GM18498 (cell line): Measurements from ENCODE around the gene ASCC1.

Experiments used
- ATAC-seq: cut with Tn5 transposase; IDR thresholded peaks from one replicate; pipeline ENCODE4 v1.9.1; 2021; ENCODE audit warnings: mild to moderate bottlenecking, moderate library complexity; ENCODE audit not compliant: unreplicated experiment

Gene ASCC1, protein sequence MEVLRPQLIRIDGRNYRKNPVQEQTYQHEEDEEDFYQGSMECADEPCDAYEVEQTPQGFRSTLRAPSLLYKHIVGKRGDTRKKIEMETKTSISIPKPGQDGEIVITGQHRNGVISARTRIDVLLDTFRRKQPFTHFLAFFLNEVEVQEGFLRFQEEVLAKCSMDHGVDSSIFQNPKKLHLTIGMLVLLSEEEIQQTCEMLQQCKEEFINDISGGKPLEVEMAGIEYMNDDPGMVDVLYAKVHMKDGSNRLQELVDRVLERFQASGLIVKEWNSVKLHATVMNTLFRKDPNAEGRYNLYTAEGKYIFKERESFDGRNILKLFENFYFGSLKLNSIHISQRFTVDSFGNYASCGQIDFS

DNA sequence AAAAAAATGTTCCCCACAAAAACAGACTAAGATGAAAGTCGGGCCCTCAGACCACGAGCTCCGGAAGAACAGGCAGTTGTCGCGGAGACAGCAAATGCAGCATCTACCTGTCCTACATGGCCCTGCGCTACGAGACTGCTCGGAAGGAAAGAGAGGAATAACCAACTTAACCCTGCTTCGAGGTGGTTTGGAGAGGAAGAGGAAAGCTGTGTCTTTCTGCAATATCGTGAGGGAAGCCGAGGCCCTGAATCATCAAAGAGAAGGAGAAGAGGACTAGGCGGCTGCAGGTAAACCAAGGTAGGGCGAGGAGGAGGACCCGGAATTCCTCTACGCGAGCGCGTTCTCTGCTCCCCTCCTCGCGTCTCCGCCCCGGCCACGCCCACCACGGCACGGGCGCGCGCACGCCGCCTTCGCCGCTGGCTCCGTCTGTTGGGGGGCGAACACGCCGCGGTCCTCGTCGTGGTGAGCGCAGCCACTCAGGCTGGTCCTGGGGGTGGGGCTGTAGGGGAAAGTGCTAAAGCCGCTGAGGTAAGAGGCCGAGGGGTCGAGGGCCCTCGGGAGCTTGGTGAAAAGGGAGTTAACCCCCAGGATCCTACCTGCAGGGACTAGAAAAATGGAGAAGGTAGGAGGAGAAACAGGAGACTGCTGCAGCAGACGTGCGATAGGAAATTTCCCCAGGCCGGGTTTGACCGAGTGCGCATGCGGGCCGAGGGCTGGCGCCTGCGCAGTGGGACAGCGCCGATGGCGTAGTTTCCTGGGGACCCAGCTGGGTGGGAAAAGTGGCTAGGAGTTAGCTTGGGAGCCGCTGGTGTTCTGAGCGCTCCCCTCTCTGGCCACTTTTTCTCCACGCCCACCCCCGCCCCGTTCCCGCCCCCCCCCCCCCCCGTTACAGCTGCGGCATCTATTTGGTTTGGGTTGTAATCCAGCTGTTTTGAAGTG, at the start of gene ASCC1, which contains the start of gene ANAPC16:
Gene ASCC1 (minus strand): TSS at position 666 of the 939 bp plus-strand sequence. CDS start 2,978 bp downstream, outside the sequence.
Gene ANAPC16 (plus strand): TSS at position 402 of the 939 bp plus-strand sequence. CDS start 7,903 bp downstream, outside the sequence.
- peak; percentile 85 for ATAC-seq

DNA sequence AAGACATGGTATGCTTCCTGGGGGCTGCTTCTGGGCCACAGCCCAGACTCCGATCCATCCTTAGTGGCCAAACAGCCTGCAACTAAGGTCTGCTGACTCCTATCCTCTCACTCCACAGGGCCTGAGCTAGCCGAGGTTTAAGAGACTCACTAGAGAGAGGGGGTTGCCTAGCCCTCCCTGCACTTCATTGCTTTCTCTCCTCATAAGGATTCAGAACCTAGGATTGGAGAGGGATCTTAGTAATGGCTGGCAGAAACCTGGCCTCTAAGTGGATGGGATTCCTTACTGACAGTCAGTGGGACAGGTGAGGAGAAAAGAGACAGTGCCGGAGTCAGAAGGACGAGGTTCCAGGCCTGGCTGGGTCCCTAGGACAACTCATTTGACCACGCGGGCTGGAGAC, 49.4 kb upstream of the ASCC1 start:
- no peak for ATAC-seq

DNA sequence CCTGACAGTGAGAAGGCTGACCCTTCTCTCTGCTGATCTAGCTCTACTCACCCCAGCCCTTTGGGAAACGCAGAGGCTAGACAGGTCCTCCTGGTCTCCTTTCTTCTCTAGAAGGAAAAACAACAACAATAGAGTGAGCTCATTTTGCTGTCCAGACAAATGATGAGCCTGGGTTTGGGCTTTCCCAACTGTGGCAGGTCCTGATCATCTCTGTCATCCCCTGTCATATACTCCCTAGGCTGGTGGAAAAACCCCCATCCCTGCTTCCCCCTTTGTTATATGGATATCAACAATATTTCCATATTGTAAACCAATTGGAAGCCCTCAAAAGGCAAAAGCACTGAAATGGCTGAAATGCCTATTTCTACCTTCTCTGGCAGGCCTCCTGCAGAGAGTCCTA, 48.5 kb upstream of the ASCC1 start:
- no peak for ATAC-seq

DNA sequence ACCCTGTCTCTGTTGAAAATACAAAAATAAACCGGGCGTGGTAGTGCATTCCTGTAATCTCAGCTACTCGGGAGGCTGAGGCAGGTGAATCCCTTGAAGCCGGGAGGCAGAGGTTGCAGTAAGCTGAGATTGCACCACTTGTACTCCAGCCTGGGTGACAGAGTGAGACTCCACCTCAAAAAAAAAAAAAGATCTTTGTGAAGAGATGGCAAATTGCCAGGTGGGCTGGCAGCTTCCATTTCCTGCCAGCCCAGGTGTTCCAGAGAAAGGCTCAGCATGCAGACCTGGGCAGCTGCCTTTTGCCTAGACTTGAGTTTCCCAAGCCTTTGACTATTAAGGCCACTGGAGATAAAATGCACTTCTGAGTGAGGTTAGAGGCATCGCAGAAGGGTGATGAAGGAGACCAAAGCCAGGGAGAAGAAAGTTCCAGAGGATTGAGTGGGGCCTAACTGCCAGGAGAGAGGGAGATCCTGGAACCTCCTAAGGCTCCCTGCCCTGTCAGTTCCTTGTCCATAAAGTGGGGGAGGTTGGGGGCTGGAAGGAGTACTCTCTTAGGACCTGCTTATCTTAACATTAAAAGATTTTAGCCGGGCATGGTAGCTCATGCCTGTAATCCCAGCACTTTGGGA, 47.7 kb upstream of the ASCC1 start:
- no peak for ATAC-seq

DNA sequence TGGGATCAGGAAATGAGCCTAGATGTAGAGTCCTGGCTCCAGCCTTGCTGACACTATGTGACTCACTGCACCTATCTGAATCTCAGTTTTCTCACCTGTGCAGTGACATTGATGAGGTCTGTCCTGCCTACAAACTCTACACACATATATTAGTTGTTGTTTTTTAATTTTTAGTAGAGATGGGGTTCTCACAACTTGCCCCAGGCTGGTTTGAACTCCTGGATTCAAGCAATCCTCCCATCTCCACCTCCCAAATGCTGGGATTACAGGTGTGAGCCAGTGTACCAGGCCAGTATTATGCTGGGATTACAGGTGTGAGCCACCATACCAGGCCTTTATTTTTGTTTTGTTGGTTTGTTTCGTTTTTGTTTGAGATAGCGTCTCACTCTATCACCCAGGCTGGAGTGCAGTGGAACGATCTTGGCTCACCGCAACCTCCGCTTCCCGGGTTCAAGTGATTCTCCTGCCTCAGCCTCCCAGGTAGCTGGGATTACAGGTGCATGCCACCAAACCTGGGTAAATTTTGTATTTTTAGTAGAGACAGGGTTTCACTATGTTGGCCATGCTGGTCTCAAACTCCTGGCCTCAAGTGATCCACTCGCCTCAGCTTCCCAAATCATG, 45.8 kb upstream of the ASCC1 start:
- peak; percentile 17 for ATAC-seq

DNA sequence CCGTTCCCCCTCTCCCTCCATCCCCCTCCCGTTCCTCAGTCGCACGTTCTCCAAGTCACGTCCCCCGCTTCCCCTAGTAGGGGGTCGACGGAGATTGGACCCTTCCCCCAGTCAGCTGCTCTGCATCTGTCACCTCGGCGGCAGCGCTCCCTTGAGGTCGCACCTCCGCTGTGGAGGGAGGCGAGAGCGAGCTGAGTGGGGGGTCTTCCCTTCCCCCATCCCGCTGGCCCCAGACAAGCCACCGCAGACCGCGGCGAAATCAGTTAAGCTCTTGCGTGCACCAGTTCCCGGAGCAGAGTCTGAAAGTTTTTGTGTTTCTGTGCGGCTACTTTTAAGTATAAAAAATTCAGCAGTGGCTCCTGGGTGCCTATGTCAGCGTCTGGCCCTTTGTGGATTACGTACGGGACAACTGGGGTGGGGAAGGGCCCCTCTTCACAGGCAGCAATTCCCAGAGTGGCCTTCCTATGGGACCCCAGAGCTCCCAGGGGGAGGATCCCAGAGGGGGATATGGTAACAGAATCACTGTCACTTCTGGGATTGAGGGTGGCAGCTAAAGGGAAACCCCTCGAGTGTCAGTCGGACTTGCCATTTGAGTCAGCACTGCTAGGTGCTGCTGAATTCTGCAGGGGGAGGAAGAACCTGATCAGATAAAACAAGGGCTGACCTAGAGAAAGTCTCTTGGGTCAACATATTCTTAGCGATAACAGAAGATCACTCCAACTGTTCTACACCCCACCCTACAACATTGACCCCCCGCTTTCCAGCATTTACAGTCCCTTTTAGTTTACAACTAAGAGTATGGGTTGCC, 45.1 kb upstream of the ASCC1 start:
- ATAC-seq, result peak; percentile 51

DNA sequence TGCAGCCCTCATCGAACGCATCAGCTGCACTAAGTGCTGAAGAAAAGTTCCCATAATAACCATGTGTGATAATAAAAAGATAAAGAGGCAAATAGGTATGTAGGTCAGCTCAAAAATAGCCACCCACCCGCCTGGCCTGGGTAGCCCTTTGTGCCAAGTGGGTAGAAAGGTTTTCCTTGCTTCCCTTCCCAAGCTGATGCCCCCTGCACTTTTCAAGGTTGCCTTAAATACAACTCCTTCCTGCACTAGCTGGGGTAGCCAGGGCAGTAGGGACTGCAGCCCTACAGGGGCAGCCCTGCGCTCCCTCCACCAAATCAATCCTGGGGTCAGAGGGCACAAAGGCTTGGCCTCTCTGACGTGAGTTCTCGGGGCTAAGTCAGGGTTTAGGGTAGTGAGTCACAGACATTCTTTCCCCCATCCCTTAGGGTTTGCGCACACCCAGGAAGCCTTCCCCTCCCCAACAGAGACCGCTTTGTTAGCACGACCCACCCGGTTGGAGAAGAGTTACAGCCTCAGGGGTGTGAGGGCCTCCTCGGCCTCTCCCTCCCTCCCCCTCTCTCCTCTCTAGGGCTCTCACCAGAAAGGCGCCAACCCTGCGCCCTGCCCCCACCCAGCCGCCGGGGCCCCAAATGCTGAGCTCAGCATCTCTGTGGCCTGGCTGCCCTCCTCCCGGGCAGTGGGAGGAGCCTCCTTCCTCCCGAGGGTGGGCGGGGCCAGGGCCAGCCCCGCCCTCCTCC, 44.3 kb upstream of the ASCC1 start:
- peak; percentile 65 for ATAC-seq

DNA sequence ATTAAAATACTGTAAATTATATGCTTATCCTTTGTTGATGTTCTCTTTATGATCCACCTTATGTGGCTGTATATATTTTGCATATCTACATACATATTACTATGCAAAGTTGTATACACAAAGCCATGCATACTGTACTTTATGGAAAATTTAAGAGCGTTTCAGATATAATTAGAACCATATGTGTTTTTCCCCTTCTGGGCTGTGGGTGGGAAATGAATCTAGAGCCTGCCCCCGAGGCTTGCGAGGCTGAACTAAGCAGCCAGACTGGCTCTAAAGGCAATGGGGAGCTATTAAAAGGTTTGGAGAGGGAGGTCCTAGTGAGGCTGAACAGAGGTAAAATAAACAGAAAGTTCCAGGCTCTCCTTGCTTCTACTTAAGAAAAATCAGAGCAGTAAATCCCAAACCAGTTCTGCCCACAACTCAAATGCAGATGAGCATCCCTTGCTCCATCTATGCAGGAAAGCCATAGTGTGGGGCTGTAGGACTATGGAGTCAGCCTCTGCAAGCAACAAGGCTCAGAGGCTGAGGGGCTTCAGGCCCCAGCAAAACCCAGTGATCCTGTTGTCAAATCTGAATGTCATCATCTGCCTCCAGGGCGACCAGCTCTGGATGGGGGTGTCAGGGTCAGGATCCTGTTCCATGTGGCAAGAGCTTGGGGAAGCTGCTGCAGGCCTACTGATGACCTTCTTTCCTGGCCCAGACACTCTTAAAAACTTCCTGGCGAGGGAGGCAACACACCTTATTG, 43.6 kb upstream of the ASCC1 start:
- no peak for ATAC-seq

DNA sequence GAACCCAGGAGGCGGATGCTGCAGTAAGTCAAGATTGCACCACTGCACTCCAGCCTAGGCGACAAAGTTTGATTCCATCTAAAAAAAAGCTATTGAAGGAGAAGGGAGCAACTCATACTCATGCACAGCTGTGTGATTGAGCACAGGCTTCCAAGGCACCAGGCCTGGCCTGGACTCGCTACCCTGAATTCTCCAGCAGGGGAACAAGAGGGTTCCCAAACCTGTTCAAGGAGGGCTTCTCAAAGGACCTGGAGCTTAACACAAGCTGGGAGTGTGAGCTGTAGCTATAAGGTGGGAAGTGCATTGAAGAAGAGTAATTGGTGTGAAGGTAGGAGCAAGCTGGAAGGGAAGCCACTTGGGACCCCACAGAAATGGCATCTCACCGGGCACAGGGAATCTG, 42.5 kb upstream of the ASCC1 start:
- no peak for ATAC-seq

DNA sequence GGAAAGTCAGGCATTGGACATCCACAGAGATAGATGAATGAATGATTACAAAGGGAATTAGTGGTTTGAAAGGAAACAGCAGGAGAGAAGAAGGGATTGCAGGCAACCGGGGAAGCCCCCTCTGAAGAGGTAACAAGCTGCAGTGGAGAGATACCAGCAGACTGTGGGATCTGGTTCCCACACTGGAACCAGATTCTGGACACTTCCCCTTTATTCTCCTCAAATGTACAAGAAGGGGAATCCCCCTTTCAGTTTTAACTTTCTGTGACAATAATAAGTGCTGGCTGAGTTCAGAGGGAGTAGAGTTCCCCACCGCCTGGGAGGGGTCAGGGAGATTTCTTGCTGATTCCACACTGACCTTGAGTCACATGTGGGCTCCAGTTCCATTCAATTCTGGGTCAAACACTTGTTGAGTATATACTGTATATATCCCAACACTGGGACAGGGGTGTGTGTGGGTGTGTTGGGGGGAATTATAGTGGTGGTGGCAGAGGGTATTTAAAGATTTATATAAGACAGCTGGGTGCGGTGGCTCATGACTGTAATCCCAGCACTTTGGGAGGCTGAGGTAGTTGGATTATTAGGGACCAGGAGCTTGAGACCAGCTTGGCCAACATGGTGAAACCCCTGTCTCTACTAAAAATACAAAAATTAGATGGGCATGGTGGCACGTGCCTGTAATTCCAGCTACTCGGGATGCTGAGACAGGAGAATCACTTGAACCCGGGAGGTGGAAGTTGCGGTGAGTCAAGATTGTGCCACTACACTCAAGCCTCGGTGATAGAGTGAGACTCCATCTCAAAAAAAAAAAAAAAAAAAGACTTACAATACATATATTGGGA, 41.2 kb upstream of the ASCC1 start:
- ATAC-seq, result no peak

DNA sequence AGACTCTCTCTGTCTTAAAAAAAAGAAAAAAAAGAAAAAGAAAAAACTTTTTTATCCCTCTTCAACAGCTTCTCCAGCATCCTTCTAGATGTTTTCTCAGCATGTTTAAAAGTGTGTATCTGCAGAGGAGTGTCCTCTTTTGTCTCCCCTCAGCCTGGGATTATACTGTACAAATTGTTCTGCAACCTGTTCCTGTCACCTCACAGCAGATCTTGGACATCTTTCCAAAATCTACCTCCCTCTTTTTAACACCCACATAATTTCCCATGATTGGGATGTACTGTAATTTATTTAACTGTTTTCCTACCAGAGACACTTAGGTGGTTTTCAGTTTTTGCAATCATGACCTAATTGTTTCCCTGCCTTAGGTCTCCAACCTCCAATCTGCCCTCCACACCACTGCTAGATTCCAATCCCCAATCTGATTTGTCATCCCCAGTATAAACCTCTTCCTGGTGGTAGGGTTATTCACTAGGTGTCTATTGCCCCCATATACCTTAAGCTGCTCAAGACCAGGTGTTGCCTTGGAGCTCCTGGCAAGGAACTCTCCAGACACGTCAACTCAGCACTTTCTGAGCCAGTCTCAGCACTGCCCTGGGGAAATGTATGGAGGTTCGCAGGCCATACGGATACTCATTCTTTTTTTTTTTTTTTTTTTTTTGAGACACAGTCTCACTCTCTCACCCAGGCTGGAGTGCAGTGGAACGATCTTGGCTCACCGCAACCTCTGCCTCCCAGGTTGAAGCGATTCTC, 40.1 kb upstream of the ASCC1 start:
- ATAC-seq, result no peak

DNA sequence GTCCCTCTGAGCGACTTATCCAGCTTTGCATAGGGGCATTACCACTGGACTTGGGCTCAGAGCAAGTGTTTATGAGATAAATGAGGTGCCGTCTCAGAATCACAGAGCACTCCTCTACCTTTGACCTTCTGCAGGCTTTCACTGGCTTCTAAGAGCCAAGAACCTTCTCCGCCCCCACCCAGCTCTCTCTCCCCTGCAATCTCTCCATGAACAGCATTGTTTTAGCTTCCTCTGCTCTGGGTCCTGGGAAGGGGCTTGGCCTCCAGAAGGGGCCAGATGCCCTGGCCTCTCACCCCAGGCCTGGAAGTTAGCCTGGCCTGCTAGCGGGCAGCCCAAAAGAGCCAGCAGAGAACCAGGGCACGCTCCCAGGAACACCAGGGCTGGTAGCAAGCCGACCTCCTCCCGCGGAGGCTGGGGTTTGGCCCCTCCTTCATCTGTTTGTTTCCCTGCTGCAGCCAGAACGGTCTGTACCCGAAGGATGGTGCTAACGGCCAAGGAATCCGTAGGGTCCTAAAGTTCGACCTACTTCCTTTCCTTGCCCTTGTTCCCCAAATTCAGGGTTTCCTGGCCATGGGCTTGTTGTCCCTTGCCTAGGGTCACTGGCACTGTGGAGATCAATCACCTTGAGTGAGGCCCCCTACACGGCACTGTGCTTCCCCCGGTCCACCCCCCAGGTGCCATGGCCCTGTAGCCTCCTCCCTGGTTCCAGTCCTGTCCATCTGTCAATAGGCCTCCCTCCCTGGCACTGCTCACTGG, 38.9 kb upstream of the ASCC1 start:
- ATAC-seq, result no peak

DNA sequence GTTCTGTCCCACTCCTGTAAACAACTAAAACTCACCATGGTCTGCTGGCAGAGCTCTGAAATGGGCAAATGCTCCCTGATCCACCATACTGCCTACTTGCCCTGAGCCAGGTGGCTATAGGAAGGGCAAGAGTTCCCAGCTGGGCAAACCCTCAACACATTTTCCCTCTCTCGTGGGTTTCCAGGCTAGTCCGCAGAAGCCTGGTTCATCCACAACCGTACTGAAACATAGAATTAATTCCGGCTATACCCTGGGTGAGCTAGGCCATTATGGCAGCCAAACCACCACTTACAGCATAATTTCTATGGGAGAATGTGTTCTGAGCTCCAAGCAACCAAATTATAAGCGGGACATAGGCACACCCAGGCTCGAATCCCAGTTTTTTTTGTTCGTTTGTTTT, 37.5 kb upstream of the ASCC1 start:
- ATAC-seq, result no peak

DNA sequence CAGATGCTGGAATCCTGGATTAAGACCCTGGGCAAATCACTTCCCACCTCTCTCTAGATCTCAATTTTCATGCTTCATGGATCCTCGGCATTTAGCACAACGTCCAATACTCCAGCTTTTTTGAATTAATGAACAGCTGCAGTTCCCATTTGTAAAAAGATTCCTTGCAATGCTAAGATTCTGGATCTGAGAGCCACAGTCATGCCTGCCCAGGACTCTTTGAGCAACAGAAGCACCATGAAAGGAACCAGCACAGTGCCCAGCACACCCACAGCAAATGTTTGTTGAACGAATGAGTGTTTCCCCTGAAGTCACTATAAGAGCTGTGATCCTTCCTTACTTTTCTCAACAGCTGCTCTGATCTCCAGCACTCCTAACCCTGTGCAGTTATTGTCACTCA, 36.9 kb upstream of the ASCC1 start:
- ATAC-seq, result no peak

DNA sequence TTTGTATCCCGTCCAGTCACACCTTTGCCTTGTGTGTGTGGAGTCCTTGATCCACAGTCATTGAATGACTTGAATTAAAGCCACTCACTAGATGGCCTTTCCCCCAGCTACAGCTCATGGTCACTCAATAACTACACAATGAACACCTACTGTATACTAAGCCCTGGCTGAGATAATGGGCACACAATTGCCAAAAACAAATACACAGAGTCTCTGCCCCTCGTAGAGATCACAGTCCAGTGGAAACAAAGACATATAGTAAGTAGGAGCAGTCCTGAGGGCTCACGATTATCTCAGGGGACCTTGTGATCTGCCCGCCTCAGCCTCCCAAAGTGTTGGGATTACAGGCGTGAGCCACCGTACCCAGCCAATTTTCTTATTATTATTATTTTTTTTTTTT, 35.6 kb upstream of the ASCC1 start:
- ATAC-seq, result no peak

DNA sequence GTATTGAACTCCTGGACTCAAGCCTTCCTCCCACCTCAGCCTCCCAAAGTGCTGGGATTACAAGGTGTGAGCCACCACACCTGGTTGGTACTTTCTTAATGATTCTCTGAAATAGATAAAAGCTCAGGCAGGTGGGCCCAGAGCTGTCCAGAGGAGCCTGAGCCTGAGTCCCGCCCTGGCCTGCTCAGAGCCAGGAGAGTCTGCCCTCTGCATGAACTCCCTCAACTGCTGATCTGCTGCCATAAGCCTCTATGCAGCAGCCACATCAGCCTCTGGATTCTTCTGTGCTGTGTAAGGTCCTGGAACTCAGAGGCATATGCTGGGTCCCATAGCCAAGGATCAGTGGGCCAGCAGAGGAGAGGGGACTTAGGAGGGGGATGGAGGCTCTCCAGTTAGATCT, 34.6 kb upstream of the ASCC1 start:
- no peak for ATAC-seq
